Neural cell (in vitro differentiated cells): ENCODE measurements around the gene RNF144B. TPM values are rescaled to one million over a fixed set of nuclear protein-coding genes. Genes with fewer than 3 reads are reported as not detected.

Experiments used
- H2AFZ ChIP-seq: fragments of 200-600, 300-800 bp; sonication (generic), shearing (Covaris generic); 2 replicates; pipeline ENCODE4 v1.6.0; 2014; ENCODE audit warnings: low read depth, mild to moderate bottlenecking, antibody characterized with exemption, low read length, moderate library complexity
- H3F3A ChIP-seq: fragments of 200-600 bp; shearing (Covaris generic); 2 replicates; pipeline ENCODE4 v1.6.1; 2016; ENCODE audit warnings: mild to moderate bottlenecking, moderate library complexity, mixed read lengths, antibody characterized with exemption, low read length; ENCODE audit not compliant: insufficient read depth, poor library complexity, severe bottlenecking
- H3K27ac ChIP-seq: fragments of 200-600, 300-800 bp; sonication (generic), shearing (Covaris generic); 2 replicates; pipeline ENCODE4 v1.5.1; 2014; ENCODE audit warnings: mild to moderate bottlenecking, low read length, moderate library complexity
- H3K27me3 ChIP-seq: fragments of 300-800, 200-600 bp; sonication (generic), shearing (Covaris generic); 2 replicates; pipeline ENCODE4 v1.6.0; 2014; ENCODE audit warnings: mild to moderate bottlenecking, low read depth, low read length, moderate library complexity; ENCODE audit not compliant: insufficient read depth
- H3K36me3 ChIP-seq: fragments of 300-800, 200-600 bp; sonication (generic), shearing (Covaris generic); 2 replicates; pipeline ENCODE4 v1.5.1; 2014; ENCODE audit warnings: mild to moderate bottlenecking, antibody characterized with exemption, low read length, moderate library complexity; ENCODE audit not compliant: insufficient read depth
- H3K4me2 ChIP-seq: fragments of 300-800, 200-600 bp; sonication (generic), shearing (Covaris generic); 2 replicates; pipeline ENCODE4 v1.6.0; 2014; ENCODE audit warnings: mild to moderate bottlenecking, low read length
- H3K4me3 ChIP-seq: fragments of 300-800, 200-600 bp; sonication (generic), shearing (Covaris generic); 2 replicates; pipeline ENCODE4 v1.5.1; 2014; ENCODE audit warnings: mild to moderate bottlenecking, low read length, moderate library complexity
- H3K79me2 ChIP-seq: fragments of 200-600 bp; shearing (Covaris generic); replicated peaks from 2 replicates; pipeline ENCODE4 v1.6.0; 2014; ENCODE audit warnings: mild to moderate bottlenecking, low read length, moderate library complexity; ENCODE audit not compliant: insufficient read depth
- H3K9ac ChIP-seq: fragments of 300-800, 200-600 bp; sonication (generic), shearing (Covaris generic); 2 replicates; pipeline ENCODE4 v1.6.1; 2016; ENCODE audit warnings: mild to moderate bottlenecking, low read length, mixed read lengths
- H3K9me2 ChIP-seq: fragments of 200-600 bp; shearing (Covaris generic); 2 replicates; pipeline ENCODE4 v1.6.1; 2016; ENCODE audit warnings: mild to moderate bottlenecking, low read length, mixed read lengths; ENCODE audit not compliant: insufficient read depth
- H3K9me3 ChIP-seq: fragments of 200-600, 300-800 bp; sonication (generic), shearing (Covaris generic); 2 replicates; pipeline ENCODE4 v1.6.1; 2016; ENCODE audit warnings: mild to moderate bottlenecking, mixed run types, low read length, moderate library complexity, mixed read lengths
- H4K20me1 ChIP-seq: fragments of 200-600 bp; shearing (Covaris generic); 2 replicates; pipeline ENCODE4 v1.6.1; 2016; ENCODE audit warnings: mild to moderate bottlenecking, mixed run types; ENCODE audit not compliant: insufficient read depth
- CTCF ChIP-seq: fragments of 450-650 bp; IDR thresholded peaks from 2 replicates; pipeline ENCODE4 v1.5.1; 2014; ENCODE audit warnings: antibody characterized with exemption, mild to moderate bottlenecking, moderate library complexity; ENCODE audit not compliant: poor library complexity, severe bottlenecking
- EP300 ChIP-seq: fragments of 450-650 bp; conservative IDR thresholded peaks from 2 replicates; pipeline ENCODE4 v1.6.1; 2014; ENCODE audit warnings: antibody characterized with exemption, mild to moderate bottlenecking, moderate library complexity; ENCODE audit not compliant: poor library complexity, severe bottlenecking
- EZH2 ChIP-seq: fragments of 200-600, 300-800 bp; shearing (Covaris generic), sonication (generic); IDR thresholded peaks from 2 replicates; pipeline ENCODE4 v1.6.1; 2014; ENCODE audit warnings: antibody characterized with exemption, low read length, borderline replicate concordance, mild to moderate bottlenecking; ENCODE audit not compliant: insufficient read depth, poor library complexity, severe bottlenecking
- MXI1 ChIP-seq: fragments of 450-650 bp; conservative IDR thresholded peaks from 2 replicates; pipeline ENCODE4 v1.6.1; 2014; ENCODE audit warnings: antibody characterized with exemption, mild to moderate bottlenecking; ENCODE audit not compliant: poor library complexity, severe bottlenecking
- POLR2AphosphoS5 ChIP-seq: IDR thresholded peaks from 2 replicates; pipeline ENCODE4 v1.6.1; 2012
- RAD21 ChIP-seq: fragments of 450-650 bp; conservative IDR thresholded peaks from 2 replicates; pipeline ENCODE4 v1.6.1; 2014; ENCODE audit warnings: antibody characterized with exemption, mild to moderate bottlenecking, moderate library complexity
- REST ChIP-seq: IDR thresholded peaks from 2 replicates; pipeline ENCODE4 v1.6.1; 2012; ENCODE audit warnings: borderline replicate concordance
- SMC3 ChIP-seq: fragments of 450-650 bp; conservative IDR thresholded peaks from 2 replicates; pipeline ENCODE4 v1.6.1; 2014; ENCODE audit warnings: antibody characterized with exemption, mild to moderate bottlenecking, moderate library complexity; ENCODE audit not compliant: poor library complexity
- TAF1 ChIP-seq: IDR thresholded peaks from 2 replicates; pipeline ENCODE4 v1.6.1; 2012; ENCODE audit warnings: low read depth
- polyA plus RNA-seq: library from polyadenylated mRNA; depleted of rRNA; stranded (reverse); fragments of >200 nt; gene quantifications from 2 replicates; pipeline ENCODE4 v1.2.3, GENCODE V29; 2014

RNF144B gene
- polyA plus RNA-seq, 1 donor from 2014 or later, result 0.15 TPM

- Histone ChIP-seq H3F3A (no peaks in the 10 kb centered on the region), H3K36me3 (no peaks in the 10 kb centered on the region), H3K79me2 (no peaks in the 10 kb centered on the region), H3K9me2 (no peaks in the 10 kb centered on the region), H4K20me1 (no peaks in the 10 kb centered on the region), H3K4me3 (no peak overlapping the region), H3K9ac (no peak overlapping the region), H3K4me2 (no peak overlapping the region), H3K27ac (no peak overlapping the region), H2AFZ (no peak overlapping the region), H3K27me3 (no peaks in the 10 kb centered on the region), H3K9me3 (no peaks in the 10 kb centered on the region)
- no peak for TF ChIP-seq RAD21
Observed at GRCh38 chr6:18432619-18433018, 45.5 kb downstream of the RNF144B start.

GRCh38 chr6:18433059-18433458 is 45.9 kb downstream of the RNF144B start:
- no peak overlapping the region for H2AFZ ChIP-seq

More at GRCh38 chr6:18433059-18433458, 45.9 kb downstream of the RNF144B start:
- Histone ChIP-seq H3K79me2 (no peaks in the 10 kb centered on the region), H3K9me3 (no peaks in the 10 kb centered on the region), H3K9me2 (no peaks in the 10 kb centered on the region), H3K4me3 (no peak overlapping the region), H3F3A (no peaks in the 10 kb centered on the region), H3K36me3 (no peaks in the 10 kb centered on the region), H3K27ac (no peak overlapping the region), H4K20me1 (no peaks in the 10 kb centered on the region), H3K9ac (no peak overlapping the region), H3K27me3 (no peaks in the 10 kb centered on the region), H3K4me2 (no peak overlapping the region)
- TF ChIP-seq MXI1 (no peak), EP300 (no peak), RAD21 (no peak), TAF1 (no peak), REST (no peak), SMC3 (no peak), POLR2AphosphoS5 (no peak), CTCF (no peak), EZH2 (no peak)
